HG02798 (cell line): ENCODE data around the gene PRKRA.
"Not testable (repeated sequence)": the region's sequence is repeated elsewhere in the genome, so short reads cannot be mapped to it uniquely, and the experiment has no call there.

ENCODE experiments used
- ATAC-seq: cut with Tn5 transposase; IDR thresholded peaks from one replicate; pipeline ENCODE4 v1.9.1; 2021; ENCODE audit warnings: mild to moderate bottlenecking; ENCODE audit not compliant: unreplicated experiment, poor library complexity

Gene PRKRA

GRCh38 chr2:178450774-178451525 lies at the start of gene PRKRA, which contains the start of gene PJVK:
PRKRA (minus strand) TSS chr2:178451175; CDS start chr2:178451030, 145 bp downstream.
PJVK (plus strand) TSS chr2:178451378; CDS start chr2:178453410, 2,032 bp downstream.
- ATAC-seq, result peak; percentile 86

- no peak for ATAC-seq
These were observed 48.7 kb upstream of the PRKRA start for GRCh38 chr2:178499640-178500039.

- ATAC-seq, result peak; percentile 62
These were observed 47.2 kb upstream of the PRKRA start for GRCh38 chr2:178498137-178498536.

- no peak for ATAC-seq
These were observed 45.1 kb upstream of the PRKRA start for GRCh38 chr2:178496049-178496448.

- ATAC-seq, result no peak
These were observed 40.6 kb upstream of the PRKRA start for GRCh38 chr2:178491612-178492011.

GRCh38 chr2:178485356-178485755 lies 34.4 kb upstream of the PRKRA start:
- ATAC-seq, result no peak

GRCh38 chr2:178484245-178485041 lies 33.5 kb upstream of the PRKRA start:
- no peak for ATAC-seq

GRCh38 chr2:178482437-178482836 lies 31.5 kb upstream of the PRKRA start:
- ATAC-seq, result peak; percentile 15

GRCh38 chr2:178480227-178481181 lies 29.5 kb upstream of the PRKRA start, which contains the start of gene PLEKHA3:
PLEKHA3 (plus strand) TSS chr2:178480457; CDS start chr2:178480870, 413 bp downstream.
- ATAC-seq, result peak; percentile 84

- ATAC-seq, result no peak
These were observed 28.8 kb upstream of the PRKRA start for GRCh38 chr2:178479758-178480226.

- no peak for ATAC-seq
These were observed 28.3 kb upstream of the PRKRA start for GRCh38 chr2:178479275-178479616.

GRCh38 chr2:178478439-178479274 lies 27.7 kb upstream of the PRKRA start, which contains the start of gene FKBP7:
FKBP7 (minus strand) TSS chr2:178478600; CDS start chr2:178478499, 101 bp downstream.
- ATAC-seq, result peak; percentile 63

- peak; percentile 1 for ATAC-seq
These were observed 27.1 kb upstream of the PRKRA start for GRCh38 chr2:178478130-178478438.

- no peak for ATAC-seq
These were observed 26.6 kb upstream of the PRKRA start for GRCh38 chr2:178477443-178478129.

GRCh38 chr2:178476477-178476876 lies 25.5 kb upstream of the PRKRA start:
- no peak for ATAC-seq

- ATAC-seq, result no peak
These were observed 23.6 kb upstream of the PRKRA start for GRCh38 chr2:178474560-178474959.

GRCh38 chr2:178473931-178474330 lies 23.0 kb upstream of the PRKRA start:
- ATAC-seq, result no peak

GRCh38 chr2:178473373-178473772 lies 22.4 kb upstream of the PRKRA start:
- ATAC-seq, result no peak

GRCh38 chr2:178471313-178471712 lies 20.3 kb upstream of the PRKRA start:
- not testable (repeated sequence) for ATAC-seq
